Trophoblast cell (in vitro differentiated cells and primary cell): ENCODE data around the gene ATP6V0A1.

Source experiments
- DNase-seq, 2 donors: peaks; one replicate each; pipeline ENCODE4 v3.0.0-alpha.2; 2016
- H2AFZ ChIP-seq: 2 replicates; pipeline ENCODE4 v1.6.1; 2013; ENCODE audit warnings: low read length, moderate library complexity, mild to moderate bottlenecking; ENCODE audit not compliant: insufficient read depth, poor library complexity
- H2AK5ac ChIP-seq: 2 replicates; pipeline ENCODE4 v1.6.1; 2013; ENCODE audit warnings: mild to moderate bottlenecking, low read length
- H2BK120ac ChIP-seq: 2 replicates; pipeline ENCODE4 v1.6.1; 2013; ENCODE audit warnings: low read length, mild to moderate bottlenecking, moderate library complexity; ENCODE audit not compliant: insufficient read depth, poor library complexity
- H2BK12ac ChIP-seq: 2 replicates; pipeline ENCODE4 v1.6.1; 2013; ENCODE audit warnings: mild to moderate bottlenecking, low read length, moderate library complexity
- H2BK5ac ChIP-seq: 2 replicates; pipeline ENCODE4 v1.6.1; 2013; ENCODE audit warnings: low read length, low read depth, moderate library complexity, mild to moderate bottlenecking; ENCODE audit not compliant: poor library complexity
- H3K14ac ChIP-seq: 2 replicates; pipeline ENCODE4 v1.6.1; 2013; ENCODE audit warnings: mild to moderate bottlenecking, low read length
- H3K18ac ChIP-seq: 2 replicates; pipeline ENCODE4 v1.6.1; 2013; ENCODE audit warnings: mild to moderate bottlenecking, low read length
- H3K23ac ChIP-seq: 2 replicates; pipeline ENCODE4 v1.6.1; 2013; ENCODE audit warnings: low read length
- H3K27ac ChIP-seq: 2 replicates; pipeline ENCODE4 v1.5.1; 2013; ENCODE audit warnings: low read depth, mild to moderate bottlenecking, inconsistent platforms, low read length, moderate library complexity
- H3K27me3 ChIP-seq: 2 replicates; pipeline ENCODE4 v1.6.1; 2013; ENCODE audit warnings: inconsistent platforms, mild to moderate bottlenecking, low read length, moderate library complexity; ENCODE audit not compliant: insufficient read depth
- H3K36me3 ChIP-seq, 2 experiments: 1 replicate in 1 of 2; 2 replicates in 1 of 2; pipeline ENCODE4 v1.6.1; 2013; ENCODE audit warnings: low read length in 2 of 2, mild to moderate bottlenecking in 2 of 2, moderate library complexity in 1 of 2; ENCODE audit not compliant: insufficient read depth in 2 of 2, control insufficient read depth in 1 of 2
- H3K4ac ChIP-seq: 2 replicates; pipeline ENCODE4 v1.6.1; 2013; ENCODE audit warnings: low read depth, mild to moderate bottlenecking, low read length, moderate library complexity
- H3K4me1 ChIP-seq, 2 experiments: 1 replicate in 1 of 2; 2 replicates in 1 of 2; pipeline ENCODE4 v1.6.1; 2013; ENCODE audit warnings: low read length in 2 of 2, mild to moderate bottlenecking in 2 of 2, moderate library complexity in 1 of 2; ENCODE audit not compliant: insufficient read depth in 2 of 2, control insufficient read depth in 1 of 2
- H3K4me2 ChIP-seq: 2 replicates; pipeline ENCODE4 v1.6.1; 2013; ENCODE audit warnings: inconsistent platforms, mild to moderate bottlenecking, low read length, moderate library complexity
- H3K4me3 ChIP-seq: 2 replicates; pipeline ENCODE4 v1.5.1; 2013; ENCODE audit warnings: mild to moderate bottlenecking, low read depth, low read length, inconsistent platforms
- H3K79me1 ChIP-seq: one replicate; pipeline ENCODE4 v1.6.1; 2013; ENCODE audit warnings: low read length
- H3K79me2 ChIP-seq: 2 replicates; pipeline ENCODE4 v1.6.1; 2013; ENCODE audit warnings: low read length, mild to moderate bottlenecking; ENCODE audit not compliant: control insufficient read depth, insufficient read depth, poor library complexity
- H3K9ac ChIP-seq: 2 replicates; pipeline ENCODE4 v1.6.1; 2013; ENCODE audit warnings: mild to moderate bottlenecking, low read length
- H3K9me3 ChIP-seq: 2 replicates; pipeline ENCODE4 v1.6.1; 2013; ENCODE audit warnings: low read depth, mild to moderate bottlenecking, control low read depth, inconsistent platforms, low read length; ENCODE audit not compliant: insufficient read depth
- H4K12ac ChIP-seq: 2 replicates; pipeline ENCODE4 v1.6.1; 2013; ENCODE audit warnings: low read depth, mild to moderate bottlenecking, low read length, moderate library complexity
- H4K8ac ChIP-seq: 2 replicates; pipeline ENCODE4 v1.6.1; 2013; ENCODE audit warnings: low read depth, mild to moderate bottlenecking, low read length, moderate library complexity
- H4K91ac ChIP-seq: one replicate; pipeline ENCODE4 v1.6.1; 2013; ENCODE audit warnings: low read depth, mild to moderate bottlenecking, low read length, moderate library complexity
- WGBS: extraction: QIAGEN DNeasy Blood & Tissue Kit; methylation state at CpG from one replicate; pipeline ENCODE4 v1.1.7; 2013; ENCODE audit warnings: missing lambda C conversion rate; ENCODE audit not compliant: insufficient read length, insufficient coverage; ENCODE audit errors: extremely low coverage; 5-methylcytosine and 5-hydroxymethylcytosine counted together

The ATP6V0A1 gene

GRCh38 chr17:42535155-42536047 is 76.7 kb downstream of the ATP6V0A1 start:
- peak overlapping the region; percentile 24 for H3K9ac ChIP-seq
- H3K18ac ChIP-seq = peak overlapping the region; percentile 35
- H4K8ac ChIP-seq = peak overlapping the region; percentile 95
- peak overlapping the region; percentile 78 for H3K4me3 ChIP-seq
- H3K23ac ChIP-seq = no peak overlapping the region
- H2BK5ac ChIP-seq = no peak overlapping the region
- H3K9me3 ChIP-seq = no peaks in the 10 kb centered on the region
- H2BK120ac ChIP-seq = no peak overlapping the region
- peak overlapping the region; percentile 95 for H4K91ac ChIP-seq
- peaks cover 8% of the 10 kb centered on the region in 2 experiments for H3K36me3 ChIP-seq
- peak overlapping the region; percentile 5 for H3K4ac ChIP-seq
- peak overlapping the region; percentile 66 for H2AFZ ChIP-seq
- H3K79me2 ChIP-seq = peaks cover 4% of the 10 kb centered on the region
- peaks cover 17% of the 10 kb centered on the region for H3K79me1 ChIP-seq
- H3K4me1 ChIP-seq = peaks cover 7 to 14% of the 10 kb centered on the region in 2 experiments
- no peak overlapping the region for H2BK12ac ChIP-seq
- H3K27me3 ChIP-seq = no peaks in the 10 kb centered on the region
- no CpG with 5 or more reads among the region's 26 CpGs for WGBS
- H3K27ac ChIP-seq = no peak overlapping the region
- peak overlapping the region; percentile 84 for H3K4me2 ChIP-seq
- H2AK5ac ChIP-seq = no peak overlapping the region
- no peak for DNase-seq
- peak overlapping the region; percentile 6 for H3K14ac ChIP-seq
- H4K12ac ChIP-seq = peak overlapping the region; percentile 68

GRCh38 chr17:42536048-42536371 is 77.3 kb downstream of the ATP6V0A1 start, which contains the start of gene NAGLU:
Gene NAGLU (plus strand): TSS chr17:42536241. CDS start chr17:42536273, 32 bp downstream.
- peak within 1 kb of the TSS; percentile 26 for H2BK120ac ChIP-seq
- H3K36me3 ChIP-seq = peaks cover 8 to 10% of the 10 kb centered on the region in 2 experiments
- H3K4me2 ChIP-seq = peak within 1 kb of the TSS; percentile 84
- peak within 1 kb of the TSS; percentile 42 for H2AK5ac ChIP-seq
- H3K23ac ChIP-seq = no peak within 1 kb of the TSS
- peak within 1 kb of the TSS; percentile 78 for H3K4me3 ChIP-seq
- peak within 1 kb of the TSS; percentile 95 for H4K8ac ChIP-seq
- H3K27ac ChIP-seq = peak within 1 kb of the TSS; percentile 79
- peak within 1 kb of the TSS; percentile 81 for H2BK5ac ChIP-seq
- peaks cover 4% of the 10 kb centered on the region for H3K79me2 ChIP-seq
- DNase-seq = peak; percentile 90 to 92
- peaks cover 8 to 16% of the 10 kb centered on the region in 2 experiments for H3K4me1 ChIP-seq
- H3K4ac ChIP-seq = peak within 1 kb of the TSS; percentile 51
- peak within 1 kb of the TSS; percentile 96 for H3K14ac ChIP-seq
- H3K9ac ChIP-seq = peak within 1 kb of the TSS; percentile 60
- no peaks in the 10 kb centered on the region for H3K27me3 ChIP-seq
- peaks cover 16% of the 10 kb centered on the region for H3K79me1 ChIP-seq
- no peaks in the 10 kb centered on the region for H3K9me3 ChIP-seq
- H2AFZ ChIP-seq = peak within 1 kb of the TSS; percentile 66
- peak within 1 kb of the TSS; percentile 75 for H4K12ac ChIP-seq
- peak within 1 kb of the TSS; percentile 96 for H3K18ac ChIP-seq
- H4K91ac ChIP-seq = peak within 1 kb of the TSS; percentile 95
- peak within 1 kb of the TSS; percentile 21 for H2BK12ac ChIP-seq
- no CpG with 5 or more reads among the region's 40 CpGs for WGBS

- Histone ChIP-seq H3K27me3 (no peaks in the 10 kb centered on the region), H3K4me2 (peak overlapping the region; percentile 84), H3K9me3 (no peaks in the 10 kb centered on the region), H4K91ac (peak overlapping the region; percentile 95), H3K4me3 (peak overlapping the region; percentile 78), H3K36me3 (peaks cover 8 to 10% of the 10 kb centered on the region in 2 experiments), H3K79me1 (peaks cover 17% of the 10 kb centered on the region), H4K8ac (peak overlapping the region; percentile 91), H4K12ac (peak overlapping the region; percentile 75), H3K79me2 (peaks cover 4% of the 10 kb centered on the region), H3K27ac (peak overlapping the region; percentile 79), H3K4me1 (peaks cover 12 to 19% of the 10 kb centered on the region in 2 experiments), H3K23ac (no peak overlapping the region), H2BK12ac (peak overlapping the region; percentile 21), H2BK5ac (peak overlapping the region; percentile 81), H3K14ac (peak overlapping the region; percentile 96), H3K9ac (peak overlapping the region; percentile 60), H2AK5ac (peak overlapping the region; percentile 42), H3K18ac (peak overlapping the region; percentile 96), H2AFZ (peak overlapping the region; percentile 33), H3K4ac (peak overlapping the region; percentile 51), H2BK120ac (peak overlapping the region; percentile 26)
- peak; percentile 71 to 77 for DNase-seq
- WGBS = no CpG with 5 or more reads among the region's 65 CpGs
Measured at GRCh38 chr17:42536372-42537155, 77.9 kb downstream of the ATP6V0A1 start.

GRCh38 chr17:42537156-42537805 is 78.6 kb downstream of the ATP6V0A1 start:
- no peaks in the 10 kb centered on the region for H3K9me3 ChIP-seq
- peak overlapping the region; percentile 91 for H4K8ac ChIP-seq
- H3K4me1 ChIP-seq = peaks cover 14 to 21% of the 10 kb centered on the region in 2 experiments
- peak overlapping the region; percentile 78 for H3K4me3 ChIP-seq
- no CpG with 5 or more reads among the region's 31 CpGs for WGBS
- H3K36me3 ChIP-seq = peaks cover 8 to 10% of the 10 kb centered on the region in 2 experiments
- peak overlapping the region; percentile 26 for H2BK120ac ChIP-seq
- H2BK12ac ChIP-seq = peak overlapping the region; percentile 21
- H3K4ac ChIP-seq = peak overlapping the region; percentile 51
- peaks cover 14% of the 10 kb centered on the region for H3K79me1 ChIP-seq
- no peaks in the 10 kb centered on the region for H3K27me3 ChIP-seq
- H2BK5ac ChIP-seq = peak overlapping the region; percentile 8
- H3K23ac ChIP-seq = no peak overlapping the region
- no peak overlapping the region for H3K27ac ChIP-seq
- H3K14ac ChIP-seq = peak overlapping the region; percentile 96
- peak overlapping the region; percentile 84 for H3K4me2 ChIP-seq
- H2AFZ ChIP-seq = no peak overlapping the region
- H3K79me2 ChIP-seq = peaks cover 4% of the 10 kb centered on the region
- DNase-seq = no peak
- peak overlapping the region; percentile 38 for H3K9ac ChIP-seq
- no peak overlapping the region for H4K12ac ChIP-seq
- peak overlapping the region; percentile 96 for H3K18ac ChIP-seq
- H4K91ac ChIP-seq = peak overlapping the region; percentile 95
- H2AK5ac ChIP-seq = peak overlapping the region; percentile 42
